HCT116 (cell line): ENCODE data around the gene AGTRAP. TPM values are rescaled to one million over a fixed set of nuclear protein-coding genes. Genes with fewer than 3 reads are reported as not detected.

Source experiments
- ATAC-seq: fragments of 200-7000 bp; cut with Tn5 transposase; 2 replicates; pipeline ENCODE4 v1.9.1; 2020; ENCODE audit warnings: mild to moderate bottlenecking, moderate library complexity
- BruUV-seq: library from RNA; stranded (reverse); fragments of 400-500 nt; replicated peaks from 2 replicates; lab custom pipeline; 2021; lab: Mats Ljungman, UMichigan
- CTCF ChIA-PET: fragments of 300-600 bp; sonication (Branson Sonifier 250); formaldehyde crosslinking; loops from one replicate; lab custom pipeline; 2021; ENCODE audit warnings: antibody characterized with exemption; lab: Charles Lee
- POLR2A ChIA-PET: fragments of 300-600, 350-600 bp; sonication (Branson Sonifier 250); formaldehyde crosslinking; loops from one replicate; lab custom pipeline; 2021; ENCODE audit warnings: antibody characterized with exemption; lab: Charles Lee
- RAD21 ChIA-PET, 2 experiments: fragments of 300-600 bp; sonication (Branson Sonifier 250); formaldehyde crosslinking; loops; one replicate each; lab custom pipeline; 2023; ENCODE audit warnings: low total read pairs in 2 of 2; ENCODE audit not compliant: uncharacterized antibody in 2 of 2, unreplicated experiment in 2 of 2, low non-redundant PET in 1 of 2; lab: Charles Lee
- DNase-seq: peaks from one replicate; pipeline ENCODE4 v3.0.0-alpha.2; 2010; ENCODE audit warnings: low read depth, low spot score
- H2AFZ ChIP-seq: fragments of 200-600 bp; shearing (Covaris generic), sonication (generic); 2 replicates; pipeline ENCODE4 v1.6.1; 2017; ENCODE audit warnings: low read depth, mixed run types, mixed read lengths, antibody characterized with exemption, low read length; ENCODE audit not compliant: poor library complexity, severe bottlenecking
- H3K27ac ChIP-seq: 2 replicates; pipeline ENCODE4 v1.5.1; 2012; ENCODE audit warnings: low read depth, low read length
- H3K27me3 ChIP-seq: fragments of 200-600 bp; sonication (generic); 2 replicates; pipeline ENCODE4 v1.6.1; 2016; ENCODE audit warnings: mixed run types, low read length, mixed read lengths; ENCODE audit not compliant: insufficient read depth
- H3K36me3 ChIP-seq, 2 experiments: fragments of 200-500 bp in 1 of 2; fragments of 200-600 bp in 1 of 2; sonication (Bioruptor generic) in 1 of 2; sonication (generic) in 1 of 2; 2 replicates each; pipeline versions ENCODE4 v1.5.1 to v1.6.1; 2014 to 2016; ENCODE audit warnings: low read length in 2 of 2, inconsistent platforms in 1 of 2, mixed read lengths in 1 of 2, mixed run types in 1 of 2; ENCODE audit not compliant: insufficient read depth in 2 of 2, control insufficient read depth in 1 of 2
- H3K4me1 ChIP-seq, 2 experiments: fragments of 200-600 bp in 1 of 2; sonication (generic) in 1 of 2; 2 replicates each; pipeline versions ENCODE4 v1.5.1 to v1.6.1; 2012 to 2017; ENCODE audit warnings: low read length in 2 of 2, inconsistent platforms in 1 of 2, mild to moderate bottlenecking in 1 of 2, mixed read lengths in 1 of 2, mixed run types in 1 of 2, moderate library complexity in 1 of 2; ENCODE audit not compliant: insufficient read depth in 2 of 2, control insufficient read depth in 1 of 2
- H3K4me2 ChIP-seq: fragments of 200-600 bp; sonication (generic); 2 replicates; pipeline ENCODE4 v1.6.1; 2017; ENCODE audit warnings: mixed run types, low read length, mixed read lengths
- H3K4me3 ChIP-seq, 2 experiments: fragments of 200-600 bp in 1 of 2; sonication (generic) in 1 of 2; replicated peaks in 1 of 2; 2 replicates each; pipeline ENCODE4 v1.5.1; 2011 to 2016; ENCODE audit warnings: low read length in 2 of 2, control low read depth in 1 of 2, low read depth in 1 of 2, mild to moderate bottlenecking in 1 of 2, mixed read lengths in 1 of 2, mixed run types in 1 of 2
- H3K79me2 ChIP-seq: fragments of 200-600 bp; sonication (generic); 2 replicates; pipeline ENCODE4 v1.6.1; 2017; ENCODE audit warnings: mild to moderate bottlenecking, mixed run types, low read length, moderate library complexity, mixed read lengths; ENCODE audit not compliant: insufficient read depth
- H3K9ac ChIP-seq: fragments of 200-600 bp; sonication (generic); 2 replicates; pipeline ENCODE4 v1.6.1; 2016; ENCODE audit warnings: low read length, mixed read lengths
- H3K9me2 ChIP-seq: fragments of 200-600 bp; sonication (generic), shearing (Covaris generic); 2 replicates; pipeline ENCODE4 v1.6.1; 2017; ENCODE audit warnings: mixed run types, mild to moderate bottlenecking, moderate library complexity; ENCODE audit not compliant: insufficient read depth
- H3K9me3 ChIP-seq, 2 experiments: fragments of 200-500 bp in 1 of 2; fragments of 200-600 bp in 1 of 2; sonication (Bioruptor generic) in 1 of 2; sonication (generic) in 1 of 2; 2 replicates each; pipeline ENCODE4 v1.6.1; 2014 to 2017; ENCODE audit warnings: low read length in 2 of 2, mixed read lengths in 2 of 2, inconsistent platforms in 1 of 2, low read depth in 1 of 2, mild to moderate bottlenecking in 1 of 2, mixed run types in 1 of 2, moderate library complexity in 1 of 2; ENCODE audit not compliant: control insufficient read depth in 1 of 2, insufficient read depth in 1 of 2
- H4K20me1 ChIP-seq: fragments of 200-600 bp; sonication (generic), shearing (Covaris generic); 2 replicates; pipeline ENCODE4 v1.6.1; 2017; ENCODE audit warnings: mixed run types, mild to moderate bottlenecking, moderate library complexity; ENCODE audit not compliant: insufficient read depth
- EZH2 ChIP-seq: fragments of 200-600 bp; sonication (generic); IDR thresholded peaks from 2 replicates; pipeline ENCODE4 v1.6.1; 2017; ENCODE audit warnings: antibody characterized with exemption, mixed run types
- EZH2phosphoT487 ChIP-seq: fragments of 200-600 bp; IDR thresholded peaks from 2 replicates; pipeline ENCODE4 v1.6.1; 2018; ENCODE audit warnings: antibody characterized with exemption, borderline replicate concordance
- JUND ChIP-seq: IDR thresholded peaks from 2 replicates; pipeline ENCODE4 v1.6.1; 2012
- RAD21 ChIP-seq: IDR thresholded peaks from 2 replicates; pipeline ENCODE4 v1.6.1; 2012; ENCODE audit warnings: low read depth, mild to moderate bottlenecking
- SP1 ChIP-seq: IDR thresholded peaks from 2 replicates; pipeline ENCODE4 v1.6.1; 2012; ENCODE audit warnings: low read depth
- intact Hi-C: fragments of 100-400 bp; cut with micrococcal nuclease; formaldehyde crosslinking; loops from 2 replicates; pipeline ENCODE4 v1.10.0; 2022
- total RNA-seq: library from RNA; stranded (reverse); gene quantifications from one replicate; pipeline ENCODE4 v1.2.1, GENCODE V29; 2021; ENCODE audit not compliant: unreplicated experiment
- TF ChIP-seq, protein P1 (sequence below): IDR thresholded peaks from 2 replicates; pipeline ENCODE4 v1.6.1; 2012
- TF ChIP-seq, protein P2 (sequence below): IDR thresholded peaks from 2 replicates; pipeline ENCODE4 v1.6.1; 2012

AGTRAP gene
- total RNA-seq, 1 experiment from 2014 or later = 49.0 TPM

DNA sequence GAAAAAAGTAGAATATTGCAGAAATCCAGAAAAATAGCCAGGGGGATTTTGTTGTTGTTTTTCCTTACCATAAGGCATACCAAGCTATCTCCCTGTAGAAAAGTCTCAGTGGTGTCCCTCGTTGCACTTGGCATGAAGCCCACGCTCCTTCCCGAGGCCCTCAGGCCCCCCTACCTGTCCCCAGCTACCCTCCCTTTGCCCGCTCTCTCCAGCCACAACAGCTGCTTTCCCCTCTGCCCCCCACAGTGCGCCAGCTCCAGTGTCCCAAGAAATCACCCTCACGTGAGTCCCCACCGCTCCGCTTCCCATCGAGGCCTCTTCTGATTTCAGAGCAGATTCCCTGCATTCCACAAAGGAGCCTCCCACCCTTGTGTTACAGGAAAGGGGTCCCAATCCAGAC lies 8.4 kb downstream of the AGTRAP start:
- Histone ChIP-seq H3K27me3 (no peaks in the 10 kb centered on the region), H3K27ac (no peak overlapping the region), H3K9ac (no peak overlapping the region), H3K36me3 (peaks cover 0 to 2% of the 10 kb centered on the region in 2 experiments; a peak in 1 of 4 replicates), H3K4me1 (peaks cover 0 to 11% of the 10 kb centered on the region in 2 experiments; a peak in 3 of 4 replicates), H2AFZ (no peak overlapping the region), H3K4me2 (no peak overlapping the region), H4K20me1 (no peaks in the 10 kb centered on the region), H3K9me3 (no peaks in the 10 kb centered on the region), H3K79me2 (peaks cover 4% of the 10 kb centered on the region)
- no peak for DNase-seq
- intact Hi-C loops = no loop called here
- CTCF ChIA-PET = no interaction called here
- RAD21 ChIA-PET = no interaction called here
- POLR2A ChIA-PET = no interaction called here
- ATAC-seq = no peak
- BruUV-seq = no TSS peak
- TF ChIP-seq JUND (no peak), EZH2phosphoT487 (no peak), SP1 (no peak), RAD21 (no peak)
- TF ChIP-seq, protein P1, sequence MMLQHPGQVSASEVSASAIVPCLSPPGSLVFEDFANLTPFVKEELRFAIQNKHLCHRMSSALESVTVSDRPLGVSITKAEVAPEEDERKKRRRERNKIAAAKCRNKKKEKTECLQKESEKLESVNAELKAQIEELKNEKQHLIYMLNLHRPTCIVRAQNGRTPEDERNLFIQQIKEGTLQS = no peak
- TF ChIP-seq, protein P2, sequence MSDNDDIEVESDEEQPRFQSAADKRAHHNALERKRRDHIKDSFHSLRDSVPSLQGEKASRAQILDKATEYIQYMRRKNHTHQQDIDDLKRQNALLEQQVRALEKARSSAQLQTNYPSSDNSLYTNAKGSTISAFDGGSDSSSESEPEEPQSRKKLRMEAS = no peak
- TF ChIP-seq, all 23 proteins: peak for 0
- H3K4me3 ChIP-seq = no peak overlapping the region
- no peaks in the 10 kb centered on the region for H3K9me2 ChIP-seq

DNA sequence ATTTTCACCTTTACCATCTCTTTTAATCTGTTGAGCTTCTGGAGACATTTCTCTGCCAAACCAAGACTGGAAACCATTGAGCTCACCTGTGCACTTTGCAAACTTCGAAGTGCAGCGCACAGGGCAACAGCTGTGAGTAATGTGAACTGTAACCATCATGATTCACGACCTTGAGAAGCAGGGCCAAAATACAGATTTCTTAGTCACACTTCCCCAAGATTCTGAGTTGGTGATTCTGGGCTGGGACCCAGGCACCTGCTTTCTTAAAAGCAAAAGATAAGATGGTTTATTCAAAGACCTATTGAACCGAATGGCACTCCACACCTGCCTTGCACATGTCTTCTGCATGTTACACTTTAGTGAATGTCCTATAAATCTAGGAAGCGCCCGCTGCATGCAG lies 10.2 kb downstream of the AGTRAP start:
- Histone ChIP-seq H3K4me1 (peaks cover 0 to 7% of the 10 kb centered on the region in 2 experiments; a peak in 3 of 4 replicates), H3K4me3 (no peak overlapping the region), H3K9me3 (no peaks in the 10 kb centered on the region), H3K36me3 (peaks cover 0 to 5% of the 10 kb centered on the region in 2 experiments; a peak in 1 of 4 replicates), H3K9me2 (no peaks in the 10 kb centered on the region), H3K4me2 (no peak overlapping the region), H3K27me3 (no peaks in the 10 kb centered on the region), H4K20me1 (no peaks in the 10 kb centered on the region), H3K79me2 (peaks cover 4% of the 10 kb centered on the region; the same call in 1 of the 2 replicates), H2AFZ (no peak overlapping the region), H3K9ac (no peak overlapping the region), H3K27ac (no peak overlapping the region)
- POLR2A ChIA-PET = no interaction called here
- TF ChIP-seq, protein P1 = no peak
- no peak for TF ChIP-seq EZH2
- TF ChIP-seq, protein P2 = no peak
- RAD21 ChIA-PET = no interaction called here
- BruUV-seq = no TSS peak
- CTCF ChIA-PET = no interaction called here
- intact Hi-C loops = no loop called here
- ATAC-seq = no peak
- DNase-seq = no peak
